Esophagus squamous epithelium (tissue), 5 donors: ENCODE measurements around the gene TBXA2R. TPM values are rescaled to one million over a fixed set of nuclear protein-coding genes. Genes with fewer than 3 reads are reported as not detected.

Experiments used
- DNase-seq: peaks from one replicate; lab custom pipeline; 2025; lab: John Stamatoyannopoulos, UW
- H3K27ac ChIP-seq, 4 donors: fragments of 200-600 bp; sonication (generic); one replicate each; pipeline ENCODE4 v1.5.1; 2016 to 2019; ENCODE audit warnings: mild to moderate bottlenecking in 1 of 4
- H3K27me3 ChIP-seq, 4 donors: fragments of 200-600 bp; sonication (generic); 1 replicate in 3 of 4; 2 replicates in 1 of 4; pipeline versions ENCODE4 v1.5.1 to v1.6.0; 2017 to 2021; ENCODE audit warnings: antibody characterized with exemption in 1 of 4
- H3K36me3 ChIP-seq, 3 donors: fragments of 200-600 bp; sonication (generic); one replicate each; pipeline ENCODE4 v1.5.1; 2016 to 2019
- H3K4me1 ChIP-seq, 3 donors: fragments of 200-600 bp; sonication (generic); one replicate each; pipeline ENCODE4 v1.5.1; 2017 to 2019
- H3K4me3 ChIP-seq, 4 donors: fragments of 200-600 bp; sonication (generic); 1 replicate in 3 of 4; 2 replicates in 1 of 4; pipeline ENCODE4 v1.5.1; 2016 to 2019; ENCODE audit warnings: mild to moderate bottlenecking in 2 of 4, moderate library complexity in 1 of 4
- H3K9me3 ChIP-seq, 3 donors: fragments of 200-600 bp; sonication (generic); one replicate each; pipeline ENCODE4 v1.5.1; 2016 to 2019
- CTCF ChIP-seq, 6 experiments: fragments of 450-650 bp in 4 of 6; fragments of 200-600 bp in 2 of 6; sonication (generic) in 2 of 6; IDR thresholded peaks; one replicate each; pipeline ENCODE4 v1.5.1; 2016 to 2019; ENCODE audit warnings: antibody characterized with exemption in 6 of 6, mild to moderate bottlenecking in 4 of 6, moderate library complexity in 4 of 6
- POLR2A ChIP-seq, 4 donors: fragments of 450-650 bp; IDR thresholded peaks; one replicate each; pipeline ENCODE4 v1.6.1; 2017; ENCODE audit warnings: antibody characterized with exemption in 4 of 4, mild to moderate bottlenecking in 4 of 4, moderate library complexity in 3 of 4
- WGBS, 2 donors: methylation state at CpG; one replicate each; pipeline ENCODE4 v1.1.5; 2018; 5-methylcytosine and 5-hydroxymethylcytosine counted together
- intact Hi-C: fragments of 100-400 bp; cut with DNase I; formaldehyde crosslinking; loops from one replicate; pipeline ENCODE4 v1.15.0; 2022
- total RNA-seq, 4 donors: library from RNA; depleted of rRNA; stranded (reverse); fragments of >200 nt; gene quantifications; one replicate each; pipeline ENCODE4 v1.1.0, GENCODE V29; 2016
- donor health status: DM: yes; HTN: yes; CAD: no.

TBXA2R gene
- total RNA-seq, 4 donors from 2014 or later = 0.23 to 1.3 (median 0.45) TPM

- no peak overlapping the region for H3K4me3 ChIP-seq
- H3K9me3 ChIP-seq = no peaks in the 10 kb centered on the region
- TF ChIP-seq CTCF (IDR thresholded peaks at IDR 0.05) (no peak), POLR2A (IDR thresholded peaks at IDR 0.05) (no peak)
- intact Hi-C loops = no loop called here
- DNase-seq = no peak
- 90 to 95% methylated on average over 6 to 15 of the region's 28 CpGs for WGBS, 2 donors
- H3K27me3 ChIP-seq = no peaks in the 10 kb centered on the region
- H3K4me1 ChIP-seq = peaks cover 0 to 9% (median 4%) of the 10 kb centered on the region in 3 donors
- peaks cover 4 to 99% (median 7%) of the 10 kb centered on the region in 3 donors for H3K36me3 ChIP-seq
- H3K27ac ChIP-seq = no peak overlapping the region
Observed at GRCh38 chr19:3641515-3642269, 35.0 kb upstream of the TBXA2R start.

- H3K36me3 ChIP-seq = peaks cover 4 to 90% (median 7%) of the 10 kb centered on the region in 3 donors
- WGBS, 2 donors = 97 to 98% methylated on average over 7 to 8 of the region's 13 CpGs
- no peak overlapping the region for H3K27ac ChIP-seq
- DNase-seq = no peak
- H3K27me3 ChIP-seq = no peaks in the 10 kb centered on the region
- H3K9me3 ChIP-seq = no peaks in the 10 kb centered on the region
- TF ChIP-seq CTCF (IDR thresholded peaks at IDR 0.05) (no peak), POLR2A (IDR thresholded peaks at IDR 0.05) (no peak)
- intact Hi-C loops = no loop called here
- peaks cover 0 to 2% (median under 1%) of the 10 kb centered on the region in 3 donors for H3K4me1 ChIP-seq
- no peak overlapping the region for H3K4me3 ChIP-seq
Observed at GRCh38 chr19:3639479-3639878, 32.8 kb upstream of the TBXA2R start.

- Histone ChIP-seq H3K4me3 (no peak overlapping the region), H3K9me3 (no peaks in the 10 kb centered on the region), H3K36me3 (peaks cover 4 to 85% (median 7%) of the 10 kb centered on the region in 3 donors), H3K27ac (no peak overlapping the region), H3K4me1 (no peaks in the 10 kb centered on the region), H3K27me3 (no peaks in the 10 kb centered on the region)
- WGBS, 2 donors = 82 to 85% methylated on average over 20 to 28 of the region's 55 CpGs
- intact Hi-C loops = no loop called here
- no peak for TF ChIP-seq POLR2A (IDR thresholded peaks at IDR 0.05)
- no peak for TF ChIP-seq CTCF (IDR thresholded peaks at IDR 0.05)
- no peak for DNase-seq
Observed at GRCh38 chr19:3638208-3639193, 31.8 kb upstream of the TBXA2R start.

GRCh38 chr19:3637621-3638020 is 30.9 kb upstream of the TBXA2R start:
- Histone ChIP-seq H3K9me3 (no peaks in the 10 kb centered on the region), H3K4me1 (no peaks in the 10 kb centered on the region), H3K27me3 (no peaks in the 10 kb centered on the region), H3K27ac (no peak overlapping the region), H3K4me3 (no peak overlapping the region), H3K36me3 (peaks cover 4 to 85% (median 7%) of the 10 kb centered on the region in 3 donors)
- whole genome bisulfite sequencing, 2 donors = 93% methylated on average over 8 of the region's 23 CpGs; no CpG with 5 or more reads in 1 of the 2 donors
- DNase-seq = no peak
- intact Hi-C loops = no loop called here
- TF ChIP-seq POLR2A (IDR thresholded peaks at IDR 0.05) (no peak), CTCF (IDR thresholded peaks at IDR 0.05) (no peak)
